ENCODE results near the gene GRID2. TPM values are rescaled to one million over a fixed set of nuclear protein-coding genes. Genes with fewer than 3 reads are reported as not detected.

Gene GRID2
- total RNA-seq, 1 donor from 2014 or later, result not detected

DNA sequence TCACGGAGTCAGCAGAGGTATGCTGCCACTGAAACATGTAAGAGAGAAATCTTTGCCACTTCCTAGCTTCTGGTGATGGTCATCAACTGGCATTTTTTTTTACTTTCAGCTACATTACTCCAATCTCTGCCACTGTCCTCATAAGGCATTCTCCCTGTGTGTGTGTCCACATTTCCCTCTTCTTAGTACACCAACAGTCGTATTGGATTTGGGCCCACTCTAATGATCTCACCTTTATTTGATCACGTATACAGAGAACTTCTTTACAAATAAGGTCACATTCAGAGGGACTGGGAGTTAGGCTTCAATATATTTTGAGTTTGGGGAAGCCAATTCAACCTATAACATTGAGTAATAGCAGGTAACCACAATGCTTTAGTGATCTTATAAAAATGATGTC, 649.1 kb downstream of the GRID2 start:
- intact Hi-C loops (cut with micrococcal nuclease), result no loop called here

DNA sequence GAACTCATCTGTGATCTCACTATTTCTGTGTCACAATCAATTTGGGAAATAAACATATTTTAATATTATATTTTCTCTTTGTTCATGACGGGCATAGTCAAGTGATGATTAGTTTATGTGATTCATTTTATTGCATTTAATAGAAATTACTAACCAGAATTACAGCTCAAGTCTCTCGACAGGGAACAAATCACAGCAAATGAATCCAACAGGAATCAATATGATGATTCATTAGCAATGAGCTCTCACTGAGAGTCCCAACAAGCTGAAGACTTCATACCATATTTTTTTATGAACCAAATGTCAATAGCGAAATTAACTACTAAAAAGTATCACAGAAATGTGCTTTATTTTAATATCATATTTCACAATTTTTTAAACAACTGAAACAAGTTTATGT, 649.7 kb downstream of the GRID2 start:
- intact Hi-C loops (cut with micrococcal nuclease), result no loop called here

DNA sequence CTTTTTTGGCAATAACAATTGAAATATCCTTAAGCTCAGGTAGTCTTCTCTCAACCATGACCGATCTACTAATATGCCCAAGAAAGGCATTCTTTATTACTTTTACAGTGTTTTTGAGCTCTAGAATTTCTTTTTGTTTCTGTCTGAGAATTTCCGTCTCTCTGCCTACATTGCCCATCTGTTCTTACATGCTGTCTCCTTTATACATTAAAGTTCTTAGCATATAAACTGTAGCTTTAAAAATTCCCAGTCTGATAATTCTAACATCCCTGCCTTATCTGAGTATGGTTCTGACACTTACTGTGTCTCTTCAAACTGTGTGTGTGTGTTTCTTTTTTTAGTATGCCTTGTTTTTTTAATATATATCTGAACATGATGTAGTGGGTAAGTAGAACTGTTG, 658.1 kb downstream of the GRID2 start:
- intact Hi-C loops (cut with micrococcal nuclease), result no loop called here

DNA sequence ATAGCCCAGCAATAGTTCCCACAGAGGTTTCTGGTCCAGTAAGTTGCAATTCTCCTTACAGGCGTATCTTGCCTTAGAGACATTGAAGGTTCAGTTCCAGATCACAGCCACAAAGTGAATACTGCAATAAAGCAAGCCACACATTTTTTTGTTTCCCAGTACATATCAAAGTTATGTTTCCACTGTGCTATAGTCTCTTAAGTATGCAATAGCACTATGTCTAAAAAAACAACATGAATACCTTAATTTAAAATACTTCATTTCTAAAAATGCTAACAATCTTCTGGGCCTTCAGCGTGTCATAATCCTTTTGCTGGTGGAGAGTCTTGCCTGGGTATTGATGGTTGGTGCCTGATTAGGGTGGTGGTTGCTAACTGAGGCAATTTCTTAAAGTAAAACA, 659.1 kb downstream of the GRID2 start:
- intact Hi-C loops (cut with micrococcal nuclease), result no loop called here

DNA sequence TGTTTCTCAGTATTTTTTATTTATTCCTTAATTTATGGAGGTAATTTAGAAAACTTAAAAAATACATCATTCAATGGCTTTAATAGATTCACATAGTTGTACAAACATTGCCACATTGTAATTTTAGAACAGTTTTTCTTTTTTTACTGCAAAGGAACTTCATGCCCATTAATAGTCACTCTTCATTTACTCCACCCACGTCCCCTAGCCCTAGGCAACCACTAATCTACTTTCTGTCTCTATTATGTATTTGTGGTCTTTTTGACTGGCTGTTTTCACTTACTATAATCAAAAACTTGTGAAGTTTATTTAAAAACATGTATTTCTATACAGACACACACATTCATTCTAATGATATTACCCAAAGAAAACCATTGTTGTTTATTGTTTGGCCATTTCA, 664.8 kb downstream of the GRID2 start:
- intact Hi-C loops (cut with micrococcal nuclease), result no loop called here

DNA sequence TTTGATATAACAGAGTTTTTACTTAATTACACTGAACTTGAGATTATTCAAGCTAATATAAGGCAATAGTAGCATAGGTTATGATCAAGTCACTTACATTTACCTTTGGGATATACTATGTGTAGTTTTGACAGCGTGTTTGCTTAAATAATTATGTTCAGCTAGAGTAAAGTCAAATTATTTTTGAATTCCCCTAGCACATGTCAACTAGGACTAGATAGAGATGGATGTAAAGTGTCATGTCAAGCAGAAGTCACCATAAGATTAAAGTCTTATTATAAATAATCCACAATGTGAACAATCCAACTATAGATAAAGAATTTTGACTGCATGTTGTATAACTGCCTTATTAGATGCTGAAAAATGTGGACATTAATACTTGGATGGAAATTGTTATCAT, 665.2 kb downstream of the GRID2 start:
- intact Hi-C loops (cut with micrococcal nuclease), result no loop called here

DNA sequence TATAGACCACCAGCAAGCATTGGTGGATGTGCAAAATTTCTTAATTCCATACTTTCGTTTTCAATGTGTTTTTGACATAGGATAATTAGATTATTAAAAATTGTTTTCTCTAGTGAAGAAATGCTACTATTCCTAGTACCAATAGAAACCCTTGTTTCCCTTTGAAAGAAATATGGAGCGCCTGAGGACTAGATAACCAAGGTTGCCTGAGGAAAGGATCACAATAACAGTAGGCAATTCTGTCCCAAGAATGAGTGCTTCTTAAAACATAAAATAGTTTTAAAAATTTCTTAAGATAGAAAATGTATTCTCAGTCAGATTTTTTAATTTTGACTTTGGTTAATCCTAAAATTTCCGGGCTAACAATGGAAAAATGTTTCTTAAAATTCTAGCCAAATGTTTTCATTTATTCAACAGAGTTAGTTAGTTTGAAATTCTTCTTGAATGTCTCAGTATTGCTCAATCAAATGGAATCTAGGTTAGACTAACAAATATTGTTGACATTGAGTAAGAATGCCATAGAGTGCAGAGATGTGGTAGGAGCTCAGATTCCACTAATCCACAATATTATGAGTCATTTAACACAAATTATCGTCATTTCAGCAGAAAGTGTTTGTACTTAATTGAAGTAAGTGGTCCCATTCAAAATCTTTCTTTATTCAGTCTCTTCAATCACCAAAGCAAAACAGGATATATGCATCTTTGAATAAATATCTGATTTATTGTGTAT, 666.0 kb downstream of the GRID2 start:
- intact Hi-C loops (cut with micrococcal nuclease), result no loop called here

DNA sequence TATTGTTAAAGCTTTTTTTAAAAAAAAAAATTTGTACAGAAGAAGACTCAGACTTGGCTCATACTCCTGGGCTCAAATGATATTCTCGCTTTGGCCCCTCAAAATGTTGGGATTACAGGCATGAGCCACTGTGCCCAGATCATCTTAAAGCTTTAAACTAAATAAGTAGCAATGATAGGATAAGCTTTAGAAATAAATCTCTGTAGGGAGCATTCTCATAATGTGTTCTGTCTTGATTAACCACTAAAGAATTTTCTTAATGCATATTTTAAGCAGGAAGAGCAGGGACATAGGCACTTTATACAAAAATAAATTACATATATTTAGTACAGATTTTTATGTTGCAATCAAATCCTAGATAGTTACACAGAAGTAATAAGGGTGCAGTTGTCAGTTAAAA, 667.2 kb downstream of the GRID2 start:
- intact Hi-C loops (cut with micrococcal nuclease), result no loop called here

DNA sequence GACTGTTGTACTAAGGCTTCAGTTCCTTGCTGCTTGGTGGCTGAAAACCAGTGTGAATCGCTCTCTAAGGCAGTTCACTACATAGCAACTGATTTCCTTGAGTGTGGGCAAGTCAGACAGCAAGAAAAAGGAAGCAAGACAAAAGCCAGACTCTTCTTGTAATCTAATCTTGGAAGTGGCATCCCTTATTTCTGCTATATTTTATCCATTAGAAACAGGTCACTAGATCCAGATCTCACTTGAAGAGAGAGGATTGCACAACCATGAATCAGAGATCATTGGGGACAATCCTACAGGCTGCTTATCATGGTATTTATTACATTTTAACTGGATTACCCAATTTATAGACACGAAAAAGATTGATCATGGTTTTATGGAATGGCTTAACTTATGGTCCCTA, 684.5 kb downstream of the GRID2 start:
- intact Hi-C loops (cut with micrococcal nuclease), result no loop called here

DNA sequence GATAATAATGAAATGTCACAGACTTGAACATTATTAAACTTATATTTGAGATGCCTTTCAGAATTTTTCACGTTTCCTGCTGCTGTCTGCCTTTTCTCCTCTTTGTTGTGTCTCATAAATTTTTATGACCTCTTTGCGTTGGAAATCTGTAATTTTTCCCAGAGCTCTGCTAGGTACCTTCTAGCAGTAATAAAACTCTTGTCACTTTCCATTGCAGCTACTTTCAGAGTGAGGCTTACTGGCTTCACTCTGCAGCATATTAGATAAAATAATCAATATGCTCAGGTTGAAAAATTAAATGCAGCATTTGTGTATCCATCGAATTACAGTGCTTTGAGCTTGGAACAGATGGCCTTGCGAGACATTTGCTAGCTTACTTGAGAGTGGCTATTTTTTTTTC, 689.0 kb downstream of the GRID2 start:
- intact Hi-C loops (cut with micrococcal nuclease), result no loop called here

DNA sequence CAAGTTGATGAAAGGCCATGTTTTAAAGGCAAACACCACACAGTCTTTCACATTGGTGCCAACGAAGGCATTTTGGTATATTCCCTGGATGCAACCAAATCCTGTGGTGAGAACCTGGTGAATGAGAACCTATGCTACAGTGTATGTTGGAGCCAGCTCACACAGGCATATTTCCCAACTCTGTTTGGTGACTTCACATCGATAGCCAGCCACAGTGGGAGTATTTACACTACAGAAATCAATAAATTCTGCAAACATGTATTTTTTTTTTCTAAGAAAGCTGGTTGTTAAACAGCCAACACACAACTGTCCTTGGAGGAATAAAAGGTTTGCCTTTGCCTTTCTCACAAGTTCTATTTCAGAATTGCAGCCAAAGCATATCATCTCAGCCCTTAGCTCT, 691.0 kb downstream of the GRID2 start:
- intact Hi-C loops (cut with micrococcal nuclease), result no loop called here

DNA sequence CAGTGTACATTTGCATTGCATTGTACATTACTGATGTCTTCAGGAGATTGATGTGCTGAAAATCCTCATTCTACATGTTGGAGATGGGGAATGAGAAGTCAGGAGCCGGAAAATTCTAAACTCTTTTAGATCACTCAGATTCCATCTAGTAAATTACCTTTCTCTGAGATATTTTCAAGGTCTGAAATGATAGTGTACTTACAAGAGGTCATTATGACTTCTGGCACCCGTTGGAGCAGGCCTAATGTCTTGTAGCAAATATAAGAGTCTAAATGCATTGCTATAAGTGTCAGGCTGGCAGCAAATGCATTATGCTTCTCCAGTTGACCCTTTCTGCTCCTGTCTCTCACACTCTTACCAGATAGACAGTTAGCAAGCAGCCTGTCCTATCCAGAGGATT, 692.8 kb downstream of the GRID2 start:
- intact Hi-C loops (cut with micrococcal nuclease), result no loop called here

DNA sequence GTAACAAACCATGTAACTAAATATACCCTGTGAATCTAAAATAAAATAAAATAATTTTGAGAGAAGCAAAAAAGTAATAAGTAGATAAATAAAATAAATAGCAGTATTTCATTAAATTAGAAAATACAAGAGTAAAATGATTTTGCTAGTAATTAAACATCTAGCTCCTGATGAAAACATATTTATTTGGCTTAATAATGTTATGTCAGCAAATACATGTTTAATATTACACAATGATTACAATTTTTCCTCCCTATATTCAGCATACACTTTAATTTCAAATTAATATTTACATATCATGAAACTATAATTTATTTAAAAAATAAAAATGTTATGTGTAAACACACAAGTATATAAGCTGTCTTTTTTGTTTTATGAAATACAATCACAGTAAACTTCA, 697.1 kb downstream of the GRID2 start:
- intact Hi-C loops (cut with micrococcal nuclease), result no loop called here

DNA sequence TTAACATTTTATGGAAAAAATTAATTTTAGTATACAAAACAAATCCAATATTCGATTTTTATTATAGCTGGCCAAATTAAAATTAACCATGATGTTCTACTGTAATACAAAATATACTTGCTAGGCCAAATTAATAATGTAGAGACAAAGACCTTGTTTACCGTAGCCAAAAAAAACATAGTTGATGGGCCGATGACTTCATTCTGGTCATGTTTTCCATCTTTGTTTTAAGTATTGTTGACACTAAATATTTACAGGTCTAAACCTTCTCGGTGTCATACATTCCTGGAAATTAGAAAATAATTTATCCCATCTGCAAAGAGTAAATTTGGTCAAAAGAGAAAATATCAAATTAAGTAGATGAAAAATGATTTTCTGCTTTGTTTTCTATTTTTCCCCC, 698.5 kb downstream of the GRID2 start:
- intact Hi-C loops (cut with micrococcal nuclease), result no loop called here

DNA sequence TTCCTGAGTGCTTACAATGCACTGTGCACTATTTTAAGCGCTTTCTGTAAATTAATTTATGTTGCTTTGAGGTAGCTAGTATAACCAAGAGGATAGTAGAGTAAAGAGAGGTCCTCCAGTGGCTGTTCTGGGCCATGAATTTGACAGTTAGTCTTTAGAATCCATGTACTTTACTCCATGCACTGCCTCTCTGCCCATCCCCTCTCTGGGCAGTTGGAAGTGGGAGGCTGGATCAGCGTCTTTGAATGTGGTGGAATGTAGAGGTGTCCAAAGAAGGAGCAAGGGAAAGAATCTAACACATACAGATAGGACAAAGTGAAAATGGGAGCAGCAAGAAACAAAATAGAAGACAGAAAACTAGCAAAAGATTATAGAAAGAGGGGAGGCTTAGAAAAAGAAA, 712.6 kb downstream of the GRID2 start:
- intact Hi-C loops (cut with micrococcal nuclease), result no loop called here

DNA sequence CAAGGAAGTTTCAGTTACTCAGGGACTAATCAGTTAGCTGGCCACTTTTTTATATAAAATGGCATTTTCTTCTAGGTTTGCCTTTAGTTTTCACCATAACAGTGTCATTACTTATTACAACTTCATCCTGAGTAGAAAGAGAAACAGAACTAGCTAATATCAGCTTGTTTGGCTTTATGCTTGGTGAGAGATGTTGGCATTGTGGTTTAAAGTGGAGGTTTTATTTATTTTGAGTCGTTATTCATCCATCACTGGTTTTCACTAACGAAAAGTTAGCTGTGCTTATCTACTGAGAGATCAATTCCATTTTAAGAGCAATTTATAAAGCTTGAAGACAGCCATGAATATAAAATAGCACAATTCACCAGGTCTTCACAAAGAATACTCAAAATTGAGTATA, 714.5 kb downstream of the GRID2 start:
- intact Hi-C loops (cut with micrococcal nuclease), result no loop called here

DNA sequence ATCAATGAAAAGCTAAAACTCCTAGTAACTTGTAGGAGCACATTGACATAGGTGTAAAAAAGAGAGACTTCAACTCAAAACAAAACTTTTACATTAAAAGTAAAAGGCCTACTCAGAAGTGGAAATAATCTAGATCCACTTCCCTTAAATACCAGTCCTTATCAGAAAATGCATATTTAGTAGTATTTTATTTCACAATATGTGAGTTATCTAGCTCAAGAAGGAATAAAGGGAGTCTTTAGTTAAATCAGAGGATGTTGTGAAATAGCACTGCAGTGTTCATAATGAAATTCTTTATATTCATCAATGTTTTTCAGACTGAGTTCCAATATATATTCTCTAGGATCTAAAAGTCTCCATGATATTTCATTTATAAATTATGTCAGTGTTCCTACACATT, 715.0 kb downstream of the GRID2 start:
- intact Hi-C loops (cut with micrococcal nuclease), result no loop called here

DNA sequence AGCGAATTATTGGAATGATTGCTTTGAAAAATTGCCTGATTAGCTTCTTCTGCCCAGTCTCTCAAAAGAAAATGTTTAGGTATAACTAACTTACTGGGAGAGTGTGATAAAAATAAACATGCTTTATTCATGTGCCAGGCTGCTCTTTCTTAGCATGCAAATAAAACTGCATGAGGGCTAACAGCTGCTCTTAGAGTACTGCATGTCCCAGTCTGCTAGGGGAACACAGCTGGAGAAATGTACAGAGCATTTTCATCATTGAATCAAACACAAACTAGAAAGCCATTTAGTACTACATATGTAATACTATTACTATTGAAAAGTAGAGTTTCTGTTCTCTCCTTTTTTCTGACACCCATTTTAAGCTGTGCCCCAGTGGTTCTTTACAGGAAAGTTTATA, 726.0 kb downstream of the GRID2 start:
- intact Hi-C loops (cut with micrococcal nuclease), result no loop called here

DNA sequence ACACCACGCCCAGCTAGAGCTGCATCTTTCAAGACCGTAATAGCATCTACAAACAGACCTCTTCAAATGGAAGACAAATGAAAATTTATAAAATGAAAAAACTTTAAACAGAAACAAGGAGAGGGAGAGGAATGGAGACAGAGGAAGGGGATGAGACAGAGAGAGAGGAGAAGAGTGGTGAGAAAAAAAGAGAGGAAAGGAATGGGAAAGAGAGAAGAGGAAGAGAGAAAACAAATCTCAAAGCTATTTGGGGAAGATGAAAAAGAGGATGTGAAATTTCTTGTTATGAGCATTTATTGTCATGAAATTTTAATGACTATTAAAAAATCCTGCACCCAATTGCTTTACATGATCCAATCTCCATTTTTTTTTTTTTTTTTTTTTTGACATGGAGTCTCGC, 726.9 kb downstream of the GRID2 start:
- intact Hi-C loops (cut with micrococcal nuclease), result no loop called here

DNA sequence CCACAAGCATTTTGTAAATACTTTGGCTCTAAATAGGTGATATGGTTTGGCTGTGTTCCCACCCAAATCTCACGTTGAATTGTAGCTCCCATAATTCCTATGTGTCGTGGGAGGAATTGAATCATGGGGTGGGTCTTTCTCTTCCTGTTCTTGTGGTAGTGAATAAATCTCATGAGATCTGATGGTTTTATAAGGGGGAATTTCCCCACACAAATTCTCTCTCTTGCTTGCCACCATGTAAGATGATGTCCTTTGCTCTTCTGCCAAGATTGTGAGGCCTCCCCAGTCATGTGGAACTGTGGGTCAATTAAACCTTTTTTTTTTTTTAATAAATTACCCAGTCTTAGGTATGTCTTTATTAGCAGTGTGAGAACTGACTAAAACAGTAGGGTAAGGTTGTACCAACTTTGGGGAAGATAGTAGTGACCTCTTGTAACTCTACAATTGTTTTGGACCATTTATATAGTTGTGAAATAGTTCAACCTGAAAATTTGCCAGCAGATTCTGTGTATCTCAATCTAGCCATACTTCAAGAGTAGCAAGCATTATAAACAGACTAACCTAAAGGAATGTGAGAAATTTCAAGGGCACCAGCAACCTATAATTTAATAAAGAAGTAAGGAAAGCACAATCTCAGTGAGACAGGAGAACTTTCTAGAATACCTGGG, 727.8 kb downstream of the GRID2 start:
- intact Hi-C loops (cut with micrococcal nuclease), result no loop called here

DNA sequence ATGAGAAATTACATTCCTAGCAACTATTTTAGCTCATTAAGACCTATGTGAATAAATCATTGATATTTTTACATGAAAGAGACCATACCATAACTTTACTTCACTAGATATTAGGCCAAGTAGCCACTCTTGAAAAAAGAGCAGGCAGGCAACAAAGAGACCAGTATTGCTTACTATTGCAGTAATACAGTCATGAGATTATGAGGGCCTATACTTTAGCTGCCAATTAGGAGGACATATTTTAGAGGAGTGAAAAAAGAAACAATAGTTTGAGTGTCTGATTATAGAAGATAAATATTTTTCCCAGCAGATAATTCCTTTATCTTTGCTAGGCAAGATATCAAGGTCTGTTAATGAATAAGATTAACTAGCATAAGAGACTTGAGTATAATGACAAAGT, 739.0 kb downstream of the GRID2 start:
- intact Hi-C loops (cut with micrococcal nuclease), result no loop called here

DNA sequence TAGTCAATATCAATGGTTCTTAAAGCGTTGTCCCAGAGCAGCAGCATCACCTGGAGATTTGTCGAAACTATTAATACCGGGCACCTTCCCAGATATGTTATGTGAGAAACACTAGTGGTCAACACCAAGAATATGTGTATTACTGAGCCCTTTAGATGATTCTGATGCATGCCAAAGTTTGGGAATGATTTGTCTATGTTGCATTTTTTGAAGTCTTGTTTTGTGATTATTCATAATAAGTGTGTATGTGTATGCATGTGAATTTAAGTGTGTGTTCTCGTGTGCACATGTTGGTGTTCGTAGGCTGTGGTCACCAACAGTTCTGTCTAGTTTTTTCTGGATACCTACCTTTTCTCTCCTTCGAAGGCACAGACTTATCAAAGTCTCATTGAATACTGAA, 749.4 kb downstream of the GRID2 start:
- intact Hi-C loops (cut with micrococcal nuclease), result no loop called here

DNA sequence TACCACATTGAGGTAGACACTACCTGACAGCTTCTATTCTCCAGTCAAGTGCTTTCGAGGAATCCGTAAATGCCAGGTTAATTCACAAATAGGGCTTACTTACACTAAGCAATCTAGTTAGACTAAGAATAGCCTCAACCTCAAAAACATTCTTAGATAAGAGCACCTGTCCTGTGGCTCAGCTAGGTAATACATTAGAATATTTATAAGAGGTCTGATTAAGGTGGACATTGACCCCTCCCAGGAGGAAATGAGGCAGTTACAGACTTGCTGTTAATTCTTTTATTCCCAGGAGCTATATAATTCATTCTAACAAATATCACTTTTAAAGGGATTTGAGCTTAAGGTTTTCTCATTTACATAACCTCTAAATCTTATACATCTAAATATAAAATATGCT, 758.1 kb downstream of the GRID2 start:
- intact Hi-C loops (cut with micrococcal nuclease), result no loop called here
